ENCODE measurements around the gene RBMS3. TPM values are rescaled to one million over a fixed set of nuclear protein-coding genes. Genes with fewer than 3 reads are reported as not detected.

RBMS3 gene
- total and polyA plus RNA-seq, 9 donors, result 11.6 to 79.2 (median 63.1) TPM

GRCh38 chr3:29977360-29977759 lies 696.5 kb downstream of the RBMS3 start:
- 41 to 58% (median 48%) methylated on average over 2 of the region's 2 CpGs for WGBS, 3 donors
- no peak for DNase-seq
- Histone ChIP-seq H3K9me3 (no peaks in the 10 kb centered on the region), H3K27me3 (no peaks in the 10 kb centered on the region), H3K4me3 (no peak overlapping the region), H3K36me3 (no peaks in the 10 kb centered on the region), H3K4me1 (ENCODE audit: insufficient read depth) (no peaks in the 10 kb centered on the region), H3K27ac (no peak overlapping the region)
- intact Hi-C loops (cut with DNase I), result no loop called here
- TF ChIP-seq EP300 (IDR thresholded peaks at IDR 0.05) (no peak), POLR2A (IDR thresholded peaks at IDR 0.05) (no peak), CTCF (IDR thresholded peaks at IDR 0.05) (no peak)

GRCh38 chr3:29978036-29978435 lies 697.2 kb downstream of the RBMS3 start:
- no peak for DNase-seq
- H3K27me3 ChIP-seq, result no peaks in the 10 kb centered on the region
- H3K4me3 ChIP-seq, result no peak overlapping the region
- no peaks in the 10 kb centered on the region for H3K36me3 ChIP-seq
- TF ChIP-seq POLR2A (IDR thresholded peaks at IDR 0.05), result no peak
- no peak for TF ChIP-seq CTCF (IDR thresholded peaks at IDR 0.05)
- intact Hi-C loops (cut with DNase I), result no loop called here
- no peaks in the 10 kb centered on the region for H3K9me3 ChIP-seq
- H3K4me1 ChIP-seq (ENCODE audit: insufficient read depth), result no peaks in the 10 kb centered on the region
- H3K27ac ChIP-seq, result no peak overlapping the region

GRCh38 chr3:29991198-29991597 lies 710.3 kb downstream of the RBMS3 start:
- no peak for DNase-seq
- Histone ChIP-seq H3K36me3 (no peaks in the 10 kb centered on the region), H3K4me1 (ENCODE audit: insufficient read depth) (no peaks in the 10 kb centered on the region), H3K27ac (no peak overlapping the region), H3K4me3 (no peak overlapping the region), H3K9me3 (no peaks in the 10 kb centered on the region), H3K27me3 (no peaks in the 10 kb centered on the region)
- intact Hi-C loops (cut with DNase I), result no loop called here
- TF ChIP-seq POLR2A (IDR thresholded peaks at IDR 0.05), result no peak
- TF ChIP-seq CTCF (IDR thresholded peaks at IDR 0.05), result no peak
- no peak for TF ChIP-seq EP300 (IDR thresholded peaks at IDR 0.05)

GRCh38 chr3:30002797-30003196 lies 721.9 kb downstream of the RBMS3 start:
- no peaks in the 10 kb centered on the region for H3K27me3 ChIP-seq
- H3K36me3 ChIP-seq, result no peaks in the 10 kb centered on the region
- WGBS, 3 donors, result 86 to 91% (median 87%) methylated on average over 1 of the region's 1 CpG
- TF ChIP-seq POLR2A (IDR thresholded peaks at IDR 0.05) (no peak), EP300 (IDR thresholded peaks at IDR 0.05) (no peak), CTCF (IDR thresholded peaks at IDR 0.05) (no peak)
- H3K4me3 ChIP-seq, result no peak overlapping the region
- intact Hi-C loops (cut with DNase I), result no loop called here
- no peak overlapping the region for H3K27ac ChIP-seq
- no peaks in the 10 kb centered on the region for H3K9me3 ChIP-seq
- no peaks in the 10 kb centered on the region for H3K4me1 ChIP-seq (ENCODE audit: insufficient read depth)
- no peak for DNase-seq

- no peaks in the 10 kb centered on the region for H3K36me3 ChIP-seq
- intact Hi-C loops (cut with DNase I), result no loop called here
- H3K4me1 ChIP-seq (ENCODE audit: insufficient read depth), result no peaks in the 10 kb centered on the region
- H3K9me3 ChIP-seq, result no peaks in the 10 kb centered on the region
- H3K27me3 ChIP-seq, result no peaks in the 10 kb centered on the region
- no peak for DNase-seq
- H3K27ac ChIP-seq, result no peak overlapping the region
- H3K4me3 ChIP-seq, result no peak overlapping the region
- TF ChIP-seq EP300 (IDR thresholded peaks at IDR 0.05) (no peak), POLR2A (IDR thresholded peaks at IDR 0.05) (no peak), CTCF (IDR thresholded peaks at IDR 0.05) (no peak)
- 29 to 49% (median 35%) methylated on average over 1 of the region's 1 CpG for WGBS, 3 donors
Observed at GRCh38 chr3:30003741-30004140, 722.9 kb downstream of the RBMS3 start.
